ENCODE data around the gene BEX3.

DNA sequence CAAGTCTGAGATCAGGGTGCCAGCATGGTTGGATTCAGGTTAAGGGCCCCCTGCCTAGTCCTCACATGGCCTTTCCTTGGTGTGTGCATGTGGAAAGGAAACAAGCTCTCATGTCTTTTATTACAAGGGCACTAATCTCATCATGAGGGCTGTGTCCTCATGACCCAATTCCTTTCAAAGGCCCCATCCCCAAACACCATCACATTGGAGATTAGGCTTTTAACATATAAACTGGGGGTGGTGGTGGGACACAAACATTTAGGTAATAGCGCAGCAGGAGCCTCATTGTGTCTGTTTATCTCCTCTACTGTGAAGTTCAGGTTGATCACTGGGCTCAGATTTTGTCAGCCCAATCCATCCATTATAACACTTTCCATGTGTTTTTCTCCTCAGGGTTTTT lies 41.0 kb downstream of the BEX3 start:
- TF ChIP-seq YY1 (IDR thresholded peaks at IDR 0.05; ENCODE audit: insufficient read depth, insufficient read length) (no peak), SUZ12 (IDR thresholded peaks at IDR 0.05; ENCODE audit: extremely low read depth, insufficient read depth, insufficient read length) (no peak), ZNF274 (IDR thresholded peaks at IDR 0.05; ENCODE audit: low read depth, low read length) (no peak)
